HUES6 (cell line): ENCODE data around the gene CEBPB.

Experiments
- H3K27ac ChIP-seq: 2 replicates; pipeline ENCODE4 v1.7.0; 2013; ENCODE audit warnings: low read depth, mild to moderate bottlenecking, low read length, inconsistent platforms
- H3K27me3 ChIP-seq: 2 replicates; pipeline ENCODE4 v1.6.1; 2013; ENCODE audit warnings: low read length; ENCODE audit not compliant: control insufficient read depth, insufficient read depth
- H3K36me3 ChIP-seq: 2 replicates; pipeline ENCODE4 v1.6.1; 2013; ENCODE audit warnings: low read length; ENCODE audit not compliant: control insufficient read depth, insufficient read depth
- H3K4me1 ChIP-seq: 2 replicates; pipeline ENCODE4 v1.6.1; 2013; ENCODE audit warnings: low read length; ENCODE audit not compliant: control insufficient read depth, insufficient read depth
- H3K4me3 ChIP-seq: 2 replicates; pipeline ENCODE4 v1.5.1; 2013; ENCODE audit warnings: low read depth, low read length
- H3K9ac ChIP-seq: one replicate; pipeline ENCODE4 v1.6.1; 2013; ENCODE audit warnings: mild to moderate bottlenecking, low read length
- H3K9me3 ChIP-seq: 2 replicates; pipeline ENCODE4 v1.6.1; 2013; ENCODE audit warnings: low read depth, low read length; ENCODE audit not compliant: control insufficient read depth, insufficient read depth

Gene CEBPB

GRCh38 chr20:50224052-50224451, 33.4 kb downstream of the CEBPB start:
- H3K9ac ChIP-seq = no peak overlapping the region
- H3K36me3 ChIP-seq = no peaks in the 10 kb centered on the region
- peaks cover 3% of the 10 kb centered on the region; the same call in 1 of the 2 replicates for H3K4me1 ChIP-seq
- H3K27ac ChIP-seq = no peak overlapping the region
- H3K4me3 ChIP-seq = no peak overlapping the region
- no peaks in the 10 kb centered on the region for H3K27me3 ChIP-seq
- no peaks in the 10 kb centered on the region for H3K9me3 ChIP-seq

GRCh38 chr20:50224531-50225255, 34.1 kb downstream of the CEBPB start:
- no peak overlapping the region for H3K4me3 ChIP-seq
- H3K9me3 ChIP-seq = no peaks in the 10 kb centered on the region
- no peaks in the 10 kb centered on the region; the same call in 1 of the 2 replicates for H3K4me1 ChIP-seq
- H3K36me3 ChIP-seq = no peaks in the 10 kb centered on the region
- H3K27me3 ChIP-seq = no peaks in the 10 kb centered on the region
- H3K9ac ChIP-seq = no peak overlapping the region
- H3K27ac ChIP-seq = no peak overlapping the region

- Histone ChIP-seq H3K9me3 (no peaks in the 10 kb centered on the region), H3K4me3 (no peak overlapping the region), H3K27me3 (no peaks in the 10 kb centered on the region), H3K9ac (no peak overlapping the region), H3K27ac (no peak overlapping the region), H3K36me3 (no peaks in the 10 kb centered on the region), H3K4me1 (no peaks in the 10 kb centered on the region; the same call in 1 of the 2 replicates)
Observed at GRCh38 chr20:50226093-50226974, 35.7 kb downstream of the CEBPB start.

- Histone ChIP-seq H3K9ac (no peak overlapping the region), H3K27ac (no peak overlapping the region), H3K4me1 (no peaks in the 10 kb centered on the region; the same call in 1 of the 2 replicates), H3K27me3 (no peaks in the 10 kb centered on the region), H3K4me3 (no peak overlapping the region), H3K36me3 (no peaks in the 10 kb centered on the region), H3K9me3 (no peaks in the 10 kb centered on the region)
Observed at GRCh38 chr20:50227506-50227905, 36.9 kb downstream of the CEBPB start.

- Histone ChIP-seq H3K27ac (no peak overlapping the region), H3K27me3 (no peaks in the 10 kb centered on the region), H3K9me3 (no peaks in the 10 kb centered on the region), H3K36me3 (no peaks in the 10 kb centered on the region), H3K4me3 (no peak overlapping the region), H3K9ac (no peak overlapping the region), H3K4me1 (no peaks in the 10 kb centered on the region; the same call in 1 of the 2 replicates)
Observed at GRCh38 chr20:50229156-50229607, 38.6 kb downstream of the CEBPB start.

- Histone ChIP-seq H3K27me3 (no peaks in the 10 kb centered on the region), H3K36me3 (no peaks in the 10 kb centered on the region), H3K4me3 (no peak overlapping the region), H3K27ac (no peak overlapping the region), H3K9me3 (no peaks in the 10 kb centered on the region), H3K9ac (no peak overlapping the region), H3K4me1 (no peaks in the 10 kb centered on the region)
Observed at GRCh38 chr20:50230184-50230583, 39.6 kb downstream of the CEBPB start.

GRCh38 chr20:50230871-50231560, 40.4 kb downstream of the CEBPB start:
- H3K27me3 ChIP-seq = no peaks in the 10 kb centered on the region
- no peaks in the 10 kb centered on the region for H3K36me3 ChIP-seq
- no peak overlapping the region for H3K9ac ChIP-seq
- H3K27ac ChIP-seq = no peak overlapping the region
- no peaks in the 10 kb centered on the region for H3K4me1 ChIP-seq
- no peaks in the 10 kb centered on the region for H3K9me3 ChIP-seq
- H3K4me3 ChIP-seq = no peak overlapping the region

GRCh38 chr20:50231854-50232253, 41.2 kb downstream of the CEBPB start:
- H3K4me1 ChIP-seq = no peaks in the 10 kb centered on the region
- H3K27ac ChIP-seq = no peak overlapping the region
- H3K36me3 ChIP-seq = no peaks in the 10 kb centered on the region
- no peak overlapping the region for H3K9ac ChIP-seq
- H3K27me3 ChIP-seq = no peaks in the 10 kb centered on the region
- H3K9me3 ChIP-seq = no peaks in the 10 kb centered on the region
- H3K4me3 ChIP-seq = no peak overlapping the region

GRCh38 chr20:50232651-50233324, 42.2 kb downstream of the CEBPB start:
- no peaks in the 10 kb centered on the region for H3K4me1 ChIP-seq
- no peaks in the 10 kb centered on the region for H3K27me3 ChIP-seq
- no peaks in the 10 kb centered on the region for H3K9me3 ChIP-seq
- H3K4me3 ChIP-seq = no peak overlapping the region
- no peak overlapping the region for H3K27ac ChIP-seq
- H3K9ac ChIP-seq = no peak overlapping the region
- H3K36me3 ChIP-seq = no peaks in the 10 kb centered on the region

- H3K9ac ChIP-seq = no peak overlapping the region
- H3K27me3 ChIP-seq = no peaks in the 10 kb centered on the region
- H3K4me3 ChIP-seq = no peak overlapping the region
- no peaks in the 10 kb centered on the region for H3K4me1 ChIP-seq
- H3K9me3 ChIP-seq = no peaks in the 10 kb centered on the region
- H3K27ac ChIP-seq = no peak overlapping the region
- H3K36me3 ChIP-seq = no peaks in the 10 kb centered on the region
Observed at GRCh38 chr20:50233325-50234212, 42.9 kb downstream of the CEBPB start.
